KG1 (cell line): ENCODE data around the gene DHRSX.
"Not testable (repeated sequence)": the region's sequence is repeated elsewhere in the genome, so short reads cannot be mapped to it uniquely, and the experiment has no call there.

Experiments used
- DNase-seq: peaks from one replicate; lab custom pipeline; 2025; lab: John Stamatoyannopoulos, UW

Gene DHRSX, protein sequence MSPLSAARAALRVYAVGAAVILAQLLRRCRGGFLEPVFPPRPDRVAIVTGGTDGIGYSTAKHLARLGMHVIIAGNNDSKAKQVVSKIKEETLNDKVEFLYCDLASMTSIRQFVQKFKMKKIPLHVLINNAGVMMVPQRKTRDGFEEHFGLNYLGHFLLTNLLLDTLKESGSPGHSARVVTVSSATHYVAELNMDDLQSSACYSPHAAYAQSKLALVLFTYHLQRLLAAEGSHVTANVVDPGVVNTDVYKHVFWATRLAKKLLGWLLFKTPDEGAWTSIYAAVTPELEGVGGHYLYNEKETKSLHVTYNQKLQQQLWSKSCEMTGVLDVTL

DNA sequence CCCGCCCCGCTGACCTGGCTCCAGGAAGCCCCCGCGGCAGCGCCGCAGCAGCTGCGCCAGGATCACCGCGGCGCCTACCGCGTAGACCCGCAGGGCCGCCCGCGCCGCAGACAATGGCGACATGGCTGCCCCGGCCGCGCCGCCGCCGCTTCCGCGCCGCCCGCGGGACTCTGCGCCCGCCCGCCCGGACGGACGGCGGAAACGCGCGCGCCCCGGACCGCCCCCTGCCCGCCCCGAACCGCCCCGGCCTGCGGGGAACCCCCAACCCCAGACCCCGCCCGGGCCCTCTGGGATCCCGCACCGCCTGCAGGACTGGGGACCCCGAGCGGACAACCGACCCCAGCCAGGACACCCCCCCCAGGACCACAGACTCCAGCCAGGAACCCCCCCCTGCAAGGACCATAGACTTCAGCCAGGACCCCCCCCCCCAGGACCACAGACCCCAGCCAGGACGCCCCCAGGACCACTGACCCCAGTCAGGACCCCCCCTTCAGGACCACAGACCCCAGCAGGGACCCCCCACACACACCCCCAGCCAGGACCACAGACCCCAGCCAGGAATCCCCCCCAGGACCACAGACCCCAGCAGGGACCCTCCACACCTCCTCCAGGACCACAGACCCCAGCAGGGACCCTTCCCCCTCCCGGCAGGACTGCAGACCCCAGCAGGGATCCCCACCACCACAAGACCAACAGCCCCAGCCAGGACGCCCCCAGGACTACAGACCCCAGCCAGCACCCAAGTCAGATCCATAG is at the start of gene DHRSX, which contains the start of gene ZBED1:
TSS of gene DHRSX (minus strand) at position 174 of the 756 bp plus-strand sequence. CDS start at position 123, 51 bp downstream.
TSS of gene ZBED1 (minus strand) at position 174 of the 756 bp plus-strand sequence. CDS start 10,257 bp downstream, outside the sequence.
- no peak for DNase-seq

DNA sequence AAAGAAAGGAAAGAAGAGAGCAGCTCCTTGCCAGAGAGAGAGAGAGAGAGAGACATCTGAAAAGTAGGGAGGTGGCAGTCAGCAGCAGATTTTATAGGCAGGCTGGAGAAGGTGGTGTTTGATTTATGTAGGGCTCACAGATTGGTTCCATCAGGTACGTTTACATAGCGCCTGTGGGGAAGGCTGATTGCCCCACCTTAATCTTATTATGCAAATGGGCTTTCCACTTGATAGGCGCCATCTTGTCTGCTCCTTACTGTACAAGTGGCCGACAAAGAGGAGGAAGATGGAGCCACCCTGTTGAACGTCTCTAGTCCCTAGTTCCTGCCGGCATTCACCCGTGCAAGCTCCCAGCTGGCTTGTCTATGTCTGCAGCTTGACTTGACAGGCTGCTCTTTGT is 49.1 kb upstream of the DHRSX start:
- DNase-seq, result no peak

DNA sequence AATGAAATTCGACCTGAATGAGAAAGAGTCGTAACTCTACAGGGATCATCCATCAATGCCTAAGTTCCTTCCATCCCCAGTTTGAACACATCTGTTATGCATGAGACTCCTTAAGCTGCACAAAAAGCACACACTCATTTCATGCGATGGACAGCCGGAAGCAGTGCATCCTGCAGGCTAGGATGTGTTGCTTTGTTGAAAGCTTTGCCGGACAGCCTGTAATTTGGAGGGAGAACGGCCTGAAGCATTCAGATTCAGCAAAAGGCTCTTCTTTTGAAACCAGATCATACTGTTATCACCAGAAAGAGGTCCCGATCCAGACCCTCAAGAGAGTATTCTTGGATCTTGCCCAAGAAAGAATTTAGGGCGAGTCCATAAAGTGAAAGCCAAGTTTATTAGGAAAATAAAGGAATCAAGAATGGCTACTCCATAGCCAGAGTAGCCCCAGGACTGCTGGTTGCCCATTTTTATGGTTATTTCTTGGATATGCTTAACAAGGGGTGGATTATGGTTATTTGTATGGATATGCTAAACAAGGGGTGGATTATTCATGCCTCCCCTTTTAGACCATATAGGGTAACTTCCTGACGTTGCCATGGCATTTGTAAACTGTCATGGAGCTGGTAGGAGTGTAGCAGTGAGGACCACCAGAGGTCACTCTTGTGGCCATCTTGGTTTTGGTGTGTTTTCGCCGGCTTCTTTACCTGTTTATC is 48.1 kb upstream of the DHRSX start:
- no peak for DNase-seq

DNA sequence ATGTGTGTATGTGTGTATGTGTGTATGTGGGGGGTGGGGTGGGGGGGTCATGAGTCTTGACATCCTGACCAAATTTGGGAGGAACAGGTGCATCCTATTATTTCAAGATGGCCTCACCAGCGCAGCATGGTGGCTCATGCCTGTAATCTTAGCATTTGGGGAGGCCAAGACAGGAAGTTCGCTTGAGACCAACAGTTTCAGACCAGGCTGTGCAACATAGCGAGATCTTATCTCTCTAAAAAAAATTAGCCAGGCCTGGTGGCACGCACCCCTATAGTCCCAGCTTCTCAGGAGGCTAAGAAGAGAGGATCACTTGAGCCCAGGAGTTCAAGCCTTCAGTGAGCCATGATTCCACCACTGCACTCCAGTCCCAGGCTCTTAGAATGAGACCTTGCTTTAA is 47.0 kb upstream of the DHRSX start:
- DNase-seq, result no peak

DNA sequence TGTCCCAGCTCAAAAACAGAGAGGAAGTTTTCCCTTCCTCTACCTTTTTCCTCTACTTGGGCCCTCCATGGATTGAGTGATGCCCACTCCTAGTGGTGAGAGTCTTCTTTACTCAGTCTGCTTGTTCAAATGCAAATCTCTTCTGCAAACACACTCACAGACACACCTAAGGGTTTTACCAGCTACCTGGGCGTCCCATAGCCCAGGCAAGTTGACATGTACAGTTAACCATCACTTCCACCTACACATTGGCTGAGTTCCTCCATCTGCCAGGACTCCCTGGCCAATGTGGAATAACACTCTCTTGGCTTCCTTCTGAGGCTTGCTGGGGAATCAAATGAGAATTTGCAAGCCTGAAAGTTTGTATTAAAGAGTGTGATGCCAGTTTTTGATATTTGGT is 45.7 kb upstream of the DHRSX start:
- DNase-seq, result no peak

DNA sequence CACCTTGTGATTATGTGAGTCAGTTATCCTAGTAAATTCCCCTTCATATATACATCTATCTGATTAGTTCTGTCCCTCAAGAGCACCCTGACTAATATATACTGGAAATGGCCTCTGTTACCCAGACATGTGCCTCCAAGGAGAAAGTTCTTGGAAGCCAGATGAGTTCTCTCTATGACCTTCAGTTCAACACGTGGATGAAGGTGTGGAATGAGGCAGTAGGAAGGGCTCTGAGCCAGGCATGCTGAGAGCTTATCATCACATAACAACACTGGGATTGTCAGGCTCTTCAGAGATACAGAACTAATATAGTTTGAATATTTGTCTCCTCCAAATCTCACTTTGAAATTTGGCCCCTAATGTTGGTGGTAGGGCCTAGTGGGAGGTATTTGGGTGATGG is 44.4 kb upstream of the DHRSX start:
- DNase-seq, result no peak

DNA sequence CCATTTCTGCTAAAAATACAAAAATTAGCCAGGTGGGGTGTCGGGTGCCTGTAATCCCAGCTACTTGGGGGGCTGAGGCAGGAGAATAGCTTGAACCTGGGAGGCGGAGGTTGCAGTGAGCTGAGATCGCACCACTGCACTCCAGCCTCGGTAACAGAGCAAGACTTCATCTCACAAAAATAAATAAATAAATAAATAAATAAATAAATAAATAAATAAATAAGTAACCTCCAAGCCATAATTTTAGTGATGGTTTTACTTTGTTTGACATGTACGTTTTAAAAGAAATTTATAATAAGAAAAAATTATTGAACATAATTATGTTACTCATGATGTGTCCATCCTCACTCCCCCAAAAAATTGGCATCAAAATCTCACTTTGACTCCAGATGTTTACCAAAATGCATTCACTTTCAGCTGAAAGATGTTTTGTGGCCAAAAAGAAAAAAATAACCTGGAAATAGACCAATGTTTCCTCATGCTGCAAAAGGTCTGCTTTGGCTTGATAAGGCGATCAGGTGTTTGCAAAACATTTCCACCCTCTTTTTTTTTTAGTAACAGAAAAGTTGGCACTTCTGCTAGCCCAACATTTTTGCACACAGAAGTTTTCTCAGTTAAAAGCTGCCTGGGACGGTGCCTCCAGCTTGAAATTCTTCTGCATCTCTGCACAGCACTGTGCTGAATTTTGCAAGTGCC is 42.2 kb upstream of the DHRSX start:
- no peak for DNase-seq

DNA sequence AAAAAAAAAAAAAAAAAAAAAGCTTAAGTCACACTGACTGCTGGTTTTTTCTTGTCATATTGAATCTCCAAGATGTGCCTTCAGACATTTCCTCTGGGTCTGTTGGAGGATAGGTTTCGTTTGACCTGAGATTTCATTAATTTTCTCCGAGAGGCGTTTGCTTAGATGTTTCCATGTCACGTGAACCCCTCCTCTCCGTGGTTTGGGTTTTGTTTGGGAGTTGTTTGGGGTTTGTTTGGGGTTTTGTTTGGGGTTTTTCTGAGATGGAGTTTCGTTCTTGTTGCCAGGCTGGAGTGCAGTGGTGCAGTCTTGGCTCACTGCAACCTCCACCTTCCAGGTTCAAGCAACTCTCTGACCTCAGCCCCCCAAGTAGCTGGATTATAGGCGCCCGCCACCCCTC is 40.8 kb upstream of the DHRSX start:
- DNase-seq, result no peak

DNA sequence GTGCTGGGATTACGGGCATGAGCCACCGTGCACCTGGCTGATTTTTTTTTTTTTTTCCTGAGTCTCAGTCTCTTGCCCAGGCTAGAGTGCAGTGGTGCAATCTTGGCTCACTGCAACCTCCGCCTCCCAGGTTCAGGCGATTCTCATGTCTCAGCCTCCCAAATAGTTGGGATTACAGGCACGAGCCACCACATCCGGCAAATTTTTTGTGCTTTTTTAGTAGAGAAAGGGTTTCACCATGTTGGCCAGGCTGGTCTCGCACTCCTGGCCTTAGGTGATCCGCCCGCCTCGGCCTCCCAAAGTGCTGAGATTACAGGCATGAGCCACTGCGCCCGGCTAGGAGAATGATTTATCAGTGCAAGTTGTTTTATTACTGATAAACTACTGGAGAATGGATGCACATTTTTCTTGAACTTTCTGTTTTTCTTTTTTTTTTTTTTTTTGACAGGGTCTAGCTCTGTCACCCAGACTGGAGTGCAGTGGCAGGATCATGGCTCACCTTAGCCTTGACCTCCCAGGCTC is 39.7 kb upstream of the DHRSX start:
- no peak for DNase-seq

DNA sequence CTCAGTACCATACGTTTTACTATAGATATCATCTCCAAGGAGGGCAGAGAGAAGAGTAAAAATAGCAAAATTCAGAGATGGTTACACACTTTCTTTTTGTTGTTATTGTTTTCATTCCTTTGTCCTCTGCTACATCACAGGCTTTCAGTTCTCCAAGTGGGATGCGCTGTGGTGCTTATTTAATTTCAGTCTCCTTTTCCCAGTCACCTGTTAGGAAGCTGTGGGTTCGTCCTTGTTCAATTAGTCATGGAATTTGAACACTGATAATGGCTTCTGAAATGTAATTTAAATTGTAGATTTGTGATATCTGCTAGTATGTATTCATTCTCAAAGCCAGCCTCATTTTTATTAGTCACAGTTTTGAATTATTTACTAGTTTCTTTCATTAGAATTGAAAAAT is 38.8 kb upstream of the DHRSX start:
- no peak for DNase-seq

DNA sequence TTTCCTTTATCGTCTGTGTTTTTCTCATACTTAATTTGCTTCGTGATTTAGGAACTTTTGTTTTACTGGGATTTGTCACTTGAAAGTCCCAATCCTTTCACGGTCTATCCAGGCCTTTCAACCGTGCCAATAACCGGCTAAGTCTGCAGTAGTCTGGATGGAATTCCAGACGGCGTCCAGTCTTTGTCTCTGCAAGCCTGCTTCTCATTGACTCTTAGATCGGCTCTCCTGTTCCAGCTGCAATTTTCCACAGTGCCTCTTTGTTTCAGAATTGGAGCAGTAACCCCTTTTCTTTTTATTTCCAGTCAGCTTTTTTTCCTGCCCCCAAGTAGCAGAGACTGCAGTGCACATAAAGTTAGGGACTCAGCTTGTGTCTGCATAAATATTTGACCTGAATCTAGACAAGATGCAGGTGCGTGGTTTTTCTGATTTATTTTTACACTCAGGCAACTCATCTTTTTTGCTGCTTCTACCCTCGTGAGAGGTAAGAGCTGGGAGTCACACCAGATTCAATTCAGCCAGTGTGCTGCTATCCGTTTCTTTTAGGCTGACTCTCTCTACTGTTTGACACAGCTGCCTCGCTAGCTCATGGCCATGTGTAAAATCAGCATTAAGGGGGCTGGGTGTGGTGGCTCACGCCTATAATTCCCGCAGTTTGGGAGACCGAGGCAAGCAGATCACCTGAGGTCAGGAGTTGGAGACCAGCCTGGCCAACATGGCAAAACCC is 37.4 kb upstream of the DHRSX start:
- DNase-seq, result no peak

DNA sequence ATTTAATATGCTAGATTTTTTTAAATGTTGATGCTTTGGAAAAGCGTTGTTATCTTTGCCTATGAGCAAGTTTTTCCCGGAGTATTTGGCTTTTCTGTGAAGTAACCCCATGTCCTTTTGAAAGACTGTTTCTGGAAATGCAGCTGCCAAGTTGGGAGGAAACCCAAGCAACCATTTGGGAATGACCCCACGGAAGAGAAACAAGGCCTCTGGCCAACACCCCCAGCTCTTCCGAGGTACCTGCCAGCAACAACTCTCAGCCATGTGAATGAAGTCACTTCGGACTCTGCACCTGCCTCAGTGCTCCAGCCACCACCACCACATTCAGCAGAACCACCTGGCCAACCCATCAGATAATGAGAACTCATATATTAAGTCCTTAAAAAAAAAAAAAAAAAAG is 36.2 kb upstream of the DHRSX start:
- no peak for DNase-seq

DNA sequence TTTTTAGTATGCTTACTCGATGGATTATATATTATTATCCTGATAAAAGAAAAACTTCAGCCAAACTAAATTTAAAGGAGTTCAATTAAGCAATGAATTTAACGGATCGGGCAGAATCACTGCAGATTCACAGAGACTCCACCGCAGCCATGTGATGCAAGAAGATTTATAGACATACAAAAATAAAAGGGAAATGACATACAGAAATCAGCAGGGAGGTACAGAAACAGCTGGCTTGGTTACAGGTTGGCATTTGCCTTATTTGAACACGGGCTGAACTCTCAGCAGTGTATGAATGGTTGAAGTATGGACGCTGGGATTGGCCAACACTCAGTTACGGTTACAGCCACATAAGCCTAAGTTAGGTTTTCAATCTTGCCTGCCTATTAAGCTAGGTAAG is 35.4 kb upstream of the DHRSX start:
- DNase-seq, result no peak

DNA sequence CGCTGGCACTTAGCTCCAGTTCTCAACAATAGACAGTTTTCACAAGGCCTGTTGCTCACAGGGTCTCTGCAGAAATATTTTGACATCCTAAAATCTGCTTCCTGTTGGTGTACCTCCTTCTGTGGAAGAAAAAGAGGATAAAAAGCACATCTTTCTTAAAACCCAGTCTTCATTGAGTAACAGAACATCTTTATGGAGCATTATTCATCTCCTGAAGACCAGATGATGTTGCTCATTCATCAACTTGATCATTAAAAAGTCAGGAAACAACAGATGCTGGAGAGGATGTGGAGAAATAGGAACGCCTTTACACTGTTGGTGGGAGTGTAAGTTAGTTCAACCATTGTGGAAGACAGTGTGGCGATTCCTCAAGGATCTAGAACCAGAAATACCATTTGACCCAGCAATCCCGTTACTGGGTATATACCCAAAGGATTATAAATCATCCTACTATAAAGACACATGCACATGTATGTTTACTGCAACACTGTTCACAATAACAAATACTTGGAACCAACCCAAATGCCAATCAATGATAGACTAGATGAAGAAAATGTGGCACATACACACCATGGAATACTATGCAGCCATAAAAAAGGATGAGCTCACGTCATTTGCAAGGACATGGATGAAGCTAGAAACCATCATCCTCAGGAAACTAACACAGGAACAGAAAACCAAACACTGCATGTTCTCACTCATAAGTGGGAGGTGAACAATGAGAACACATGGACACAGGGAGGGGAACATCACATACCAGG is 33.7 kb upstream of the DHRSX start:
- not testable (repeated sequence) for DNase-seq

DNA sequence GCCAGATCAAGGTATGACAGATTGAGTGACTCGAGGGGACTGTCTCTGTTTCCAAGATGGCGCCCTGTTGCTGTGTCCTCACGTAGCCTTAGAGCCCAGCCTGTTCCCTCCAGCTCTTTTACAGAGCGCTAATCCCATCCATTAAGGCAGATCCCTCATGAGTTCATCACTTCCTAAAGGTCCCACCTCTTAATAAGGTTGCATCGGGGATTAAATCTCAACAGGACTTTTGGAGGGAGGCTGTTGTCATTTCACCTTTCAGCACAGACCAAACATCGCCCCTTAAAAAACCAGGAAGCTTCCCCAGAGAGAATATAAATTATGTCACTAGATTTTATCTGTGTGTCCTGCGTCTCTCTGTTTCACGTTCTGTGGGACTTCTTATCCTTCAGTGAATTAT is 32.6 kb upstream of the DHRSX start:
- DNase-seq, result no peak

DNA sequence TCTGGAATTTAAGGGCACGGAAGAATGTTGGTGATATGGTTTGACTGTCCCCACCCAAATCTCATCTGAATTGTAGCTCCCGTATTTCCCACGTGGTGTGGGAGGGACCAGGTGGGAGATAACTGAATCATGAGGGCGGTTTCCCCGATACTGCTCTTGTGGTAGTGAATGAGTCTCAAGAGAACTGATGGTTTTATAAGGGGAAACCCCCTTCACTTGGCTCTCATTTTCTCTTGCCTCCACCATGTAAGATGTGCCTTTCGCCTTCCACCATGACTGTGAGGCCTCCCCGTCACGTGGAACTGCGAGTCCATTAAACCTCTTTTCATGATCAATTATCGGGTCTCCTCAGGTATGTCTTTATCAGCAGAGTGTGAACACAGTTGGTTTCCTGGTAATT is 25.6 kb upstream of the DHRSX start:
- no peak for DNase-seq

DNA sequence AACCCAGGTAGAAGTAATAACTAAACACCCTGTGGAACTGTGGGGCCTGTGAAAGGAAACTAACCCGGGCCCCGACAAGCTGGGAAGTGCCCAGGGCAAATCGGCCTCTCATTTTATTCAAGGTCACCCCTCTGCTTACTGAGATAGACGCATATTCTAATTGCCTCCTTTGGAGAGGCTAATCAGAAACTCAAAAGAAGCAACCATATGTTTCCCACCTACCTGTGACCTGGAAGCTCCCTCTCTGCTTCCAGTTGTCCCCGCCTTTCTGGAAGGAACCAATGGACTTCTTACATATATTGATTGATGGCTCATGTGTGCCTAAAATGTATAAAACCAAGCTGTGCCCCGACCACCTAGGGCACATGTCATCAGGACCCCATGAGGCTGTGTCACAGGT is 23.1 kb upstream of the DHRSX start:
- DNase-seq, result no peak

DNA sequence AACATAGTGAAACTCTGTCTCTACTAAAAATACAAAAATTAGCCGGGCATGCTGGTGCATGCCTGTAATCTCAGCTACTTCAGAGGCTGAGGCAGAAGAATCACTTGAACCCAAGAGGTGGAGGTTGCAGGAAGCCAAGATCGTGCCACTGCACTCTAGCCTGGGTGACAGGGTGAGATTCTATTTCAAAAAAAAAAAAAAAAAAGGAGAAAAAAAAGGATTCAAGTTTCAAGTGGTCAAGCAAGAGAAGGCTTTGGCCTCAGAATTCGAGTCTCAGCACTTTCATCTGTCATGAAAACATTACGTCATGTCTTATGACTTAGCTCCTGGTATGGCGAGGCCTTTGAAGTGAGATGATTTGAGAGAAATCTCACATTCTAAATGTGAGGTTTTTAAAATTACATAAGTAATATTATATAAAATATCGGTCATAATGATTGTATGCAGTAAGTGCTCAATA is 21.2 kb upstream of the DHRSX start:
- DNase-seq, result no peak

DNA sequence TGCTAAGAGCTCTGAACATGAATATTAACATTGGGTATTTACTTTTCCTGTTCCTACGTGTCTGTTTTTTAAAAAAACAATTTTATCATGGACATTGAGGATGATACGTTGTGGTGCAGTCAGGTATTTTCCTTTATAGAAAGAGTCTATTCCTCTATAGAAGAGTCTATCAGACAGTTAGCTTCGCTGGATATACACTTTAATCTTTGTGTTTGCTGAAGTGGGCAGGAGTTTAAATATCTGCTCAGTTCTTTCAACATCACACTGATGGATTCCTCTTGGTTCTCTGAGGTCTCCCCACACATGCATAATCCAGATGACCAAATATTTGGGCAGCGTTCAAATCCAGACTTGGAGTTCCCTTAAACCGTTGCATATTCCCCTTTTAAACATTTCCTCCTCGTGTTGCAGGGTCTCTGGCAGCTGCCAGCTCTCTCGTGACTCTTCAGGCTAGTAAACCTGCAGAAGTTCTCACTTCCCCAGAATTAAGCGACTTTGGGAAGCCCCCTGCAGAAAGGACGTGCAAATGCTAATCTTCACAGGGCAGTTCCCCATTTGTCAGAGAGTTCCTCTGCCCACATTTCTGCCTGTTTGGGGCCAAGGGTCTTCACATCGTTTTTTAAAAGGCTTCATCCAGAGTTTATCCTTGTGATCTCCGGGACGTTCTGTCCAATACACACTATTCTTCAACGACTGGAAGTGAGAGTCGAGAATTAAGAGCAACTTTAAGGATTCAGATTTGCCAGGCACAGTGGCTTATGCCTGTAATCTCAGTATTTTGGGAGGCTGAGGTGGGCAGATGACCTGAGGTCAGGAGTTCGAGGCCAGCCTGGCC is 20.5 kb upstream of the DHRSX start:
- no peak for DNase-seq

DNA sequence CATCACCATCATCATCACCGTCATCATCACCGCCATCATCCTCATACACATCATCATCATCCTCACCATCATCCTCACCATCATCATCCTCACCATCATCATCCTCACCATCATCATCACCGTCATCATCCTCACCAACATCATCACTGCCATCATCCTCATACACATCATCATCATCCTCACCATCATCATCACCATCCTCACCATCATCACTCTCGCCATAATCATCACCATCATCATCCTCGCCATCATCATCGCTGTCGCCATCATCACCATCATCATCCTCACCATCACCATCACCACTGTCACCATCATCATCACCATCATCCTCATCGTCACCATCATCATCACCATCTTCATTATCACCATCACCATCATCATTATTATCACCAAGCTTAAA is 19.8 kb upstream of the DHRSX start:
- DNase-seq, result no peak
